C4-2B (cell line): ENCODE data around the gene THBS1.

ENCODE experiments used
- H3K27ac ChIP-seq: fragments of 450-650 bp; 2 replicates; pipeline ENCODE4 v1.5.1; 2017
- CTCF ChIP-seq: fragments of 450-650 bp; conservative IDR thresholded peaks from 2 replicates; pipeline ENCODE4 v1.5.1; 2017; ENCODE audit warnings: mild to moderate bottlenecking
- ZFX ChIP-seq: fragments of 450-650 bp; IDR thresholded peaks from 2 replicates; pipeline ENCODE4 v1.6.1; 2017

THBS1 gene

GRCh38 chr15:39589193-39589814 lies 8.4 kb downstream of the THBS1 start:
- no peak overlapping the region for H3K27ac ChIP-seq
- TF ChIP-seq CTCF (no peak), ZFX (no peak)

DNA sequence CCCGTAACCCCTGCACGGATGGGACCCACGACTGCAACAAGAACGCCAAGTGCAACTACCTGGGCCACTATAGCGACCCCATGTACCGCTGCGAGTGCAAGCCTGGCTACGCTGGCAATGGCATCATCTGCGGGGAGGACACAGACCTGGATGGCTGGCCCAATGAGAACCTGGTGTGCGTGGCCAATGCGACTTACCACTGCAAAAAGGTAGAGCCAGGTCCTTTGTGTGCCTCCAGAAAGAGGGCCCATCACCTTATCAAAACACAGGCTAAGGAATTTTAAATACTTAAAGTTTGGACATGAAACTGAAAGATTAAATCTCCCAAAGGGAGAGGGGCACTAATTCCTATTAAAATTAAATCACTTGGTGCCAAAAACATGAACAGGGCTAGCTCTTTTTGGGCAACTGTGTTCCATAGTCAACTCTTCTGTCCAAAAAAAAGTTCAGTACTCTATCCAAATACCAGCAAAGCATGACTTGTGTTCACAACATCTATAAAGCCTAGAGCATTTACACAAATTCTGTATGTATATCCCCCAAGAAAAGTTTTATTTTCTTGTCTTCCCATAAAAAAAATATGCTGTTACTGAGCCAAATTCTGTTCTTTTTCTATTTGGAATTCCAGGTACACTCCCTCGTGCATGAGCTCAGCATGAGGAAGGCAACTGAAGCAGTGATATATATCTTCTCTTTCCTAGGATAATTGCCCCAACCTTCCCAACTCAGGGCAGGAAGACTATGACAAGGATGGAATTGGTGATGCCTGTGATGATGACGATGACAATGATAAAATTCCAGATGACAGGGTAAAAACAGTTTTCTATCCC lies 9.2 kb downstream of the THBS1 start:
- no peak for TF ChIP-seq CTCF
- no peak for TF ChIP-seq ZFX
- no peak overlapping the region for H3K27ac ChIP-seq

GRCh38 chr15:39591141-39591895 lies 10.4 kb downstream of the THBS1 start:
- no peak overlapping the region for H3K27ac ChIP-seq
- TF ChIP-seq ZFX (no peak), CTCF (no peak)

- TF ChIP-seq ZFX (no peak), CTCF (no peak)
- H3K27ac ChIP-seq = no peak overlapping the region
Observed at GRCh38 chr15:39591896-39592315, 11.0 kb downstream of the THBS1 start.

- TF ChIP-seq CTCF (no peak), ZFX (no peak)
- no peak overlapping the region for H3K27ac ChIP-seq
Observed at GRCh38 chr15:39592500-39592899, 11.6 kb downstream of the THBS1 start.

GRCh38 chr15:39593071-39593655 lies 12.3 kb downstream of the THBS1 start:
- no peak for TF ChIP-seq CTCF
- no peak for TF ChIP-seq ZFX
- no peak overlapping the region for H3K27ac ChIP-seq
